MG63 (cell line): ENCODE results near the gene FAM53B. TPM values are rescaled to one million over a fixed set of nuclear protein-coding genes. Genes with fewer than 3 reads are reported as not detected.

Experiments
- DNase-seq: peaks from one replicate; pipeline ENCODE4 v3.0.0-alpha.2; 2020
- H3K27me3 ChIP-seq: fragments of 250-450 bp; sonication (Bioruptor Pico); 2 replicates; pipeline ENCODE4 v1.5.1; 2020; ENCODE audit warnings: mild to moderate bottlenecking, moderate library complexity
- H3K36me3 ChIP-seq: fragments of 250-450 bp; sonication (Bioruptor Pico); 2 replicates; pipeline ENCODE4 v1.5.1; 2020; ENCODE audit warnings: mild to moderate bottlenecking, moderate library complexity
- H3K4me3 ChIP-seq: fragments of 250-450 bp; sonication (Bioruptor Pico); 2 replicates; pipeline ENCODE4 v1.5.1; 2020; ENCODE audit warnings: mild to moderate bottlenecking, moderate library complexity
- H3K9me3 ChIP-seq: fragments of 250-450 bp; sonication (Bioruptor Pico); 2 replicates; pipeline ENCODE4 v1.5.1; 2020; ENCODE audit warnings: mild to moderate bottlenecking, moderate library complexity
- total RNA-seq: library from RNA; depleted of rRNA; stranded (reverse); fragments of >200 nt; shearing (Covaris generic); gene quantifications from 2 replicates; pipeline ENCODE4 v1.2.3, GENCODE V29; 2014; ENCODE audit warnings: low replicate concordance

Gene FAM53B
- total RNA-seq, 1 experiment from 2014 or later: 14.4 TPM

DNA sequence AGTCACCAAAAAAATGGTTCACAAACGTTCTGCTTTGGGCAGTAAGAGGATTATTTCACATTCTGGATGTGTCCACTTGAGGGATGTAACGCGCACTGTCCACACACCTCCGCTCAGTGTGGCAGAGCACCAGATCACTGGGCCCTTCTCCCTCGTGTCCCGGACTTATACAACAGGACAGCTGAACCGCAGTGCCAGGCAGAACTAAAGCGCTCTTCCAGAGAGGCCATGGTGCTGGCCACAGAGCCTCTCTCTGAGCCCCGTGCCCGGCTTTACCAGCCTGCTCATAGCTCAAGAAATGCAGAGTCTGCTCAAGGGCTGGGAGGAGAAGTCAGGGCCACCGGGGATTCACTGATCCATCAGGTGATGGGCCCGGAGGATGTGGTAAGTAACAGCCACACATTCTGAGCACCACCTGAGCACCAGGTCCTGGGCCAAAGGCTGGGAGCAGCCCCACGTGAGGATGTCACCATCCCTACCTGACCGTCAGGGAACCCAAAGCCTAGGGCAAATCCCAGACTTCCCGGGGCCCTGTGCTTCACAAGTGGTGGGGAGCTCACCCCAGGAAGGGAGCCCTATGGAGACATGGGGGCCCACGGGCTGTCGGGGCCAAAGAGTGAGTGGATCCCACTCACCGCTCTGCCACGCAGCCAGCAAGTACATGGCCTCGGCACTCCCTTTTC lies 74.9 kb downstream of the FAM53B start:
- DNase-seq: no peak
- Histone ChIP-seq H3K9me3 (no peaks in the 10 kb centered on the region), H3K4me3 (no peak overlapping the region), H3K36me3 (no peaks in the 10 kb centered on the region; the same call in 1 of the 2 replicates), H3K27me3 (no peaks in the 10 kb centered on the region)

DNA sequence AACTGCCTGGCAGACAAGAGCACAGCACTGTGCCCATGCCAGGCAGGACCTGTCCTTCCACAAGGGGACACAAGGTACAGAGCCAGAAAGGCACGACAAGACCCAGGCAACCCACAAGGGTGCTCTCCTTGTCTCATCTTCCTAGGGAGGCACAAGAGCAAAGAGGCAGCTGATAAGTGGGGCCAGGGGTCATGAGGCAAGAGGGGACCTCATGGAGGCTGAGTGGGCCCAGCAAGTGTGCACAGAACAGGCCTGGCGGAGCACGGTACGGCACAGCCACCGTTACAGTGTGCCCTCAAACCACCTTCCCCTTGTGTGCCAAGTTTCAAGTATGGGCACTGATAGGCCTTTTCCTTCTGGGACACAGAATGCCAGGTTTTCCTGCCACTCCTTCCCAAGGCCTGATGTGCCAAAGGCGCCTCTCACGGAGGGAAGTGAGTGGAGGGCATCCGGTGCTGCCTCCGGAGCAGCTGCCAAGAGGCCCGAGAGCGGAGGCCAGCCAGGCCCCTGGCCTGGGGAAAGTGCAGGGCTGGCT lies 75.6 kb downstream of the FAM53B start:
- H3K36me3 ChIP-seq: no peaks in the 10 kb centered on the region; the same call in 1 of the 2 replicates
- H3K9me3 ChIP-seq: no peaks in the 10 kb centered on the region
- no peaks in the 10 kb centered on the region for H3K27me3 ChIP-seq
- DNase-seq: no peak
- H3K4me3 ChIP-seq: no peak overlapping the region

- DNase-seq: no peak
- no peaks in the 10 kb centered on the region for H3K9me3 ChIP-seq
- H3K27me3 ChIP-seq: no peaks in the 10 kb centered on the region
- no peaks in the 10 kb centered on the region; the same call in 1 of the 2 replicates for H3K36me3 ChIP-seq
- no peak overlapping the region for H3K4me3 ChIP-seq
These were observed 76.5 kb downstream of the FAM53B start for GRCh38 chr10:124667425-124668345.

- H3K4me3 ChIP-seq: no peak overlapping the region
- H3K9me3 ChIP-seq: no peaks in the 10 kb centered on the region
- no peaks in the 10 kb centered on the region for H3K27me3 ChIP-seq
- no peak for DNase-seq
- H3K36me3 ChIP-seq: no peaks in the 10 kb centered on the region; the same call in 1 of the 2 replicates
These were observed 77.7 kb downstream of the FAM53B start for GRCh38 chr10:124666494-124666893.

GRCh38 chr10:124665980-124666379 lies 78.2 kb downstream of the FAM53B start:
- H3K4me3 ChIP-seq: no peak overlapping the region
- no peaks in the 10 kb centered on the region for H3K27me3 ChIP-seq
- no peaks in the 10 kb centered on the region; the same call in 1 of the 2 replicates for H3K36me3 ChIP-seq
- no peak for DNase-seq
- H3K9me3 ChIP-seq: no peaks in the 10 kb centered on the region

GRCh38 chr10:124665558-124665957 lies 78.6 kb downstream of the FAM53B start:
- no peaks in the 10 kb centered on the region for H3K27me3 ChIP-seq
- no peak for DNase-seq
- H3K36me3 ChIP-seq: no peaks in the 10 kb centered on the region; the same call in 1 of the 2 replicates
- no peak overlapping the region for H3K4me3 ChIP-seq
- H3K9me3 ChIP-seq: no peaks in the 10 kb centered on the region

- no peaks in the 10 kb centered on the region; the same call in 1 of the 2 replicates for H3K36me3 ChIP-seq
- H3K4me3 ChIP-seq: no peak overlapping the region
- DNase-seq: no peak
- H3K9me3 ChIP-seq: no peaks in the 10 kb centered on the region
- H3K27me3 ChIP-seq: no peaks in the 10 kb centered on the region
These were observed 79.1 kb downstream of the FAM53B start for GRCh38 chr10:124665091-124665490.

DNA sequence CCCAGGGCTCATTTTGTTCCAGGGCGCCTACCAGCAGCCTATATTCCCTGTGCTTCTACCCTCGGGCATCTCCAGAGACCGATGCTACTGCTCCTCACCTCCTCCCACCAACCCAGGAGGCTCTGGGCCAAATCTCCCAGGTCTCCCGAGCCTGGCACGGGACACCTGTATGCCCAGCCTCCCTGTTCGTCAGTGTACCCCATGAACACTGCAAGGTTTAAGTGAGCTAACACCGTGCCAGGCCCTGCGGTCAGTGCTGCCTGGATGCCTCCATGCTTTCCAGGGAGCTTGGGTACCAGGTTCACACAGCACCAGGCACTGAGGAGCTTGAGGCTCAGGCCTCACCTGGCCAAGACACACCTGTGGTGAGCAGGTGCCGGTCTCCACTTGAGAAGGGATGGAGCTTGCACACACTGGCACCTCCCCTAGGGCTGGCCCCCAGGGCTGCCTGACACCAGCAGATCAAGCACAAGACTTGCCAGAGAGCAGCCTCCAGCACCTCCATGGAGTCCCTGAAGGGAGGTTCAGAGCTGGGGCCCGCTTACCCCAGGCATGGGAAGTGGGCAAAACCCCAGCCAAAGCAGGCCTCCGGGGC lies 80.3 kb downstream of the FAM53B start:
- no peak overlapping the region for H3K4me3 ChIP-seq
- H3K9me3 ChIP-seq: no peaks in the 10 kb centered on the region

GRCh38 chr10:124663228-124663627 lies 81.0 kb downstream of the FAM53B start:
- Histone ChIP-seq H3K4me3 (no peak overlapping the region), H3K36me3 (no peaks in the 10 kb centered on the region; the same call in 1 of the 2 replicates), H3K27me3 (no peaks in the 10 kb centered on the region), H3K9me3 (no peaks in the 10 kb centered on the region)
- DNase-seq: no peak

More for the DNA sequence above, 80.3 kb downstream of the FAM53B start:
- Histone ChIP-seq H3K36me3 (no peaks in the 10 kb centered on the region; the same call in 1 of the 2 replicates), H3K27me3 (no peaks in the 10 kb centered on the region)
- DNase-seq: no peak

DNA sequence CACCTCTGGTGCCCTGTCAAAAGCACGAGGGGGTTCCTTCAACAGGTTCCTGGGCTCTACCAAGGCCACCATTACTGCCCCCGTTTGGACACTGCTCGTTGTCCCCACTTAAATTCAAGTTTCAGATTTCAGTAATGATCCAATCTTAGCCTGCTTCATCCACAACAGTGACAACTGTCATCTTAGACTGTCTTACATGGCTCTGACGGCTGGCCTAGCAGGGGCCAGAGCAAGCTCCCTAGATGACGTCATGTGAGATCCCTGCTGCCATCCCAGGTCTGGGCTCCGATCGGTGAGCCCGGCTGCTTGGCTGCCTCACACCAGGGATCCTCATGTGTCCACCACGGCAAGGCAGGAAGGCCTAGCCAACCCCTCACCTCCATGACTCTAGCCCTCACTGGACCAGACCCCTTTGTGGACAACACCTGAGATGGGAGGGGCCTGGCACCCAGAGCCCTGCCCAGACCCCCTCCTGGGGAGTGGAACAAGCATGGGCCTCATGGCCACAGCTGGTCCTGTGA lies 82.5 kb downstream of the FAM53B start:
- DNase-seq: no peak
- Histone ChIP-seq H3K36me3 (no peaks in the 10 kb centered on the region; the same call in 1 of the 2 replicates), H3K9me3 (no peaks in the 10 kb centered on the region), H3K27me3 (no peaks in the 10 kb centered on the region), H3K4me3 (no peak overlapping the region)

DNA sequence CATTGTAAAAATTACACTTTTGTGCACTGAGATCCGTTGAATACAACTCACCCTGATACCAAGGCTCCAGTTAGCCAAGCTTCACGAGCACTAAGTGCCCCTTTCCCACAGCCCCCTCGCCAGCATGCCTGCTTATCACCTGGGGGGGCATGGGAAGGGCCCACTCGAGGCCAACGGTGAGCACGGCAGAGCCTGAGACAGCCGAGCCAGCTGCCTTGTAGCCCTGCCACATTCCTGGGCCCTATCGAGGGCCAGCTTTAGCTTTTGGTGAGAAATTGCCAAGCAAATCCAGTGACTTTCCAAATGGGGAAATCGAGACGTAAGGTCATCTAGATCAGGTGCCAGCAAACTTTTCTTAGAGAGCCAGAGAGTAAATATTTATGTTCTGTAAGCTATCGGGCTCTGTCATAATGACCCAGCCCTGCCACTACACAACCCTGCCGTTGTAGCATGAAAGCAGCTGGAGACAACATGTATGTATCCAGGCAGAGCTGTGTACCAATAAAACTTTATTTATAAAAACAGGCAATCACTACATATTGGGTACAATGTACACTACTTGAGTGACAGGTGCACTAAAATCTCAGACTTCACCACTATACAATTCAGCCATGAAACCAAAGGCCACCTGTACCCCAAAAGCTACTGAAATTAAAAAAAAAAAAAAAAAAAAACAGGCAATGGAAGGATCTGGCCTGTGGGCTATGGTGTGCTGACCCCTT lies 83.6 kb downstream of the FAM53B start:
- H3K4me3 ChIP-seq: no peak overlapping the region
- peaks cover 2% of the 10 kb centered on the region for H3K36me3 ChIP-seq
- no peaks in the 10 kb centered on the region for H3K27me3 ChIP-seq
- DNase-seq: no peak
- H3K9me3 ChIP-seq: no peaks in the 10 kb centered on the region

DNA sequence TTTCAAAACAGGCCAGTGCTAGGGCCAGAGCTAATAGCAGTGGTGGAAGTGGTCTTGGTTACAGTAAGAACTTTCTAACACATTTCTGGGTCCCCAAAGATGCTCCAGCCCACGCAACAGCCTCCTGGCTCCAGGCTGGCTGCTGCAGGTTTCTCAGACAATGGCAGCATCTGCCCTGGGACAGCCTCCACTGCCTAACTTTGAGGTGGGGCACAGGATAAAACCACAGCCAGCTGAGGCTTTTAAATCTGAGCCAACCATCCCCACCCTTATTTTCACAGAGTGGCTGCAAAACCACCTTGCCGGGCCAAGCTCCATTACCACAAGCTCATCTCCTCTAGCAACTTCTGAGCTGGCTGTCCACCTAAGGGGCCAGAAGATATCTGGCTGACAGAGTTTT lies 84.8 kb downstream of the FAM53B start:
- no peak for DNase-seq

GRCh38 chr10:124658591-124659242 lies 85.5 kb downstream of the FAM53B start:
- H3K4me3 ChIP-seq: no peak overlapping the region
- H3K9me3 ChIP-seq: no peaks in the 10 kb centered on the region
- peaks cover 2% of the 10 kb centered on the region; the same call in 1 of the 2 replicates for H3K36me3 ChIP-seq
- no peaks in the 10 kb centered on the region for H3K27me3 ChIP-seq
- DNase-seq: no peak

More for the DNA sequence above, 84.8 kb downstream of the FAM53B start:
- Histone ChIP-seq H3K9me3 (no peaks in the 10 kb centered on the region), H3K4me3 (no peak overlapping the region), H3K27me3 (no peaks in the 10 kb centered on the region), H3K36me3 (peaks cover 2% of the 10 kb centered on the region; the same call in 1 of the 2 replicates)

DNA sequence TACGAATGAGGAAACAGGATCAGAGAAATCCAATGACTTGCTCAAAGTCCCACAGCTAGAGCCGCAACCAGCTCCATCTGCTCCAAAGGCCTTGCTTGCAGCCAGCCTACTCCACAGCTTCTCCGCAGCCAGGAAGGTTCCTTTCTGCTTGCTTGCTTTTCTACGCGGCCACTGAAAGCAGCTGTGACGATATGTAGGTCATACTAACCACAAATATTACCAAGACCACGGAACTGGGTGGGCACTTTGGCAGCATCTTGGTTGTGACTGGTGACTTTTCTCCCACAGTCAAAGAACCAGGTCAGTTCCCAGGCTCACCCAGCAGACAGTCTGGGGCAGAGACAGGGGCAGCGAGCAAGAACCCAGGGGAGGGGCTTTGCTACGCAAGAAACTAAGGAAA lies 86.4 kb downstream of the FAM53B start:
- Histone ChIP-seq H3K9me3 (no peaks in the 10 kb centered on the region), H3K27me3 (no peaks in the 10 kb centered on the region), H3K36me3 (peaks cover 2% of the 10 kb centered on the region; the same call in 1 of the 2 replicates), H3K4me3 (no peak overlapping the region)
- DNase-seq: no peak

DNA sequence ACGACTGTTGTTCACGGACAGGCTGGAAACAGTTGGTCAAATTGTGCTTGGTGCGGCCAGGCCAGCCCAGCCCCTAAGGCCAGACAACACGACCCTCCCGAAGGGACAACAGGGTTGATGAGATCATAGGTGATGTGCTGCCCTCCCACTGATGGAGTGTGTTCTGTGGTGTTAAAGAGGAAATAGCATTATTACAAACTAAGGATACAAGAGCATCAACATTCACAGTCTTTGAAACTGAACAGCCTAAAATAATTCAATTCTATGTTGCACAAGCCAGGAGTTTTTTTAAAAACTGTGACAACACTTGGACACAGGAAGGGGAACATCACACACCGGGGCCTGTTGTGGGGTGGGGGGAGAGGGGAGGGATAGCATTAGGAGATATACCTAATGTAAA lies 87.6 kb downstream of the FAM53B start:
- Histone ChIP-seq H3K27me3 (no peaks in the 10 kb centered on the region), H3K4me3 (no peak overlapping the region), H3K9me3 (no peaks in the 10 kb centered on the region), H3K36me3 (peaks cover 2% of the 10 kb centered on the region; the same call in 1 of the 2 replicates)
- DNase-seq: no peak
